RCC 7860 (cell line): ENCODE measurements around the gene SLC43A3.
"Not testable (repeated sequence)": the region's sequence is repeated elsewhere in the genome, so short reads cannot be mapped to it uniquely, and the experiment has no call there.

Experiments used
- DNase-seq: peaks from one replicate; pipeline ENCODE4 v3.0.0-alpha.2; 2015; ENCODE audit warnings: low spot score
- FAIRE-seq: peaks from 2 replicates; lab custom pipeline; 2012; peaks lifted over from hg19 to GRCh38; lab: Jason Lieb, UNC

The SLC43A3 gene

GRCh38 chr11:57361420-57361819 is 65.5 kb downstream of the SLC43A3 start:
- not testable (repeated sequence) for FAIRE-seq, DNase-seq

- no peak for FAIRE-seq
These were observed 65.9 kb downstream of the SLC43A3 start for GRCh38 chr11:57360991-57361390.

GRCh38 chr11:57359896-57360690 is 66.8 kb downstream of the SLC43A3 start:
- no peak for FAIRE-seq
- no peak for DNase-seq

More at GRCh38 chr11:57360991-57361390, 65.9 kb downstream of the SLC43A3 start:
- no peak for DNase-seq

GRCh38 chr11:57359396-57359795 is 67.5 kb downstream of the SLC43A3 start:
- FAIRE-seq (no peak), DNase-seq (no peak)

GRCh38 chr11:57358991-57359390 is 67.9 kb downstream of the SLC43A3 start:
- FAIRE-seq (no peak), DNase-seq (no peak)

- DNase-seq = no peak
- FAIRE-seq = no peak
These were observed 68.4 kb downstream of the SLC43A3 start for GRCh38 chr11:57358543-57358961.

- no peak for DNase-seq
- no peak for FAIRE-seq
These were observed 69.1 kb downstream of the SLC43A3 start for GRCh38 chr11:57357856-57358255.

- DNase-seq = no peak
- no peak for FAIRE-seq
These were observed 69.6 kb downstream of the SLC43A3 start for GRCh38 chr11:57357310-57357709.
